HepG2 (cell line): ENCODE measurements around the gene SNX9. TPM values are rescaled to one million over a fixed set of nuclear protein-coding genes. Genes with fewer than 3 reads are reported as not detected.

Experiments
- ATAC-seq: fragments of 200-7000 bp; cut with Tn5 transposase; 3 replicates; pipeline ENCODE4 v1.9.1; 2020; ENCODE audit warnings: mild to moderate bottlenecking, moderate library complexity
- BruUV-seq: library from RNA; stranded (reverse); fragments of 400-500 nt; replicated peaks from 2 replicates; lab custom pipeline; 2021; lab: Mats Ljungman, UMichigan
- CTCF ChIA-PET: fragments of 300-600 bp; formaldehyde crosslinking; extraction: SDS; loops from one replicate; lab custom pipeline; 2021; ENCODE audit warnings: low total read pairs, inconsistent platforms, low intra/inter-chr PET ratio; lab: Yijun Ruan, JAX
- POLR2A ChIA-PET: fragments of 350-600 bp; sonication (Branson Sonifier 250); formaldehyde crosslinking; loops from one replicate; lab custom pipeline; 2020; ENCODE audit warnings: antibody characterized with exemption, inconsistent platforms; lab: Yijun Ruan, JAX
- DNase-seq: peaks from one replicate; pipeline ENCODE4 v3.0.0-alpha.2; 2015; ENCODE audit warnings: low spot score
- FAIRE-seq: peaks from 3 replicates; lab custom pipeline; 2011; peaks lifted over from hg19 to GRCh38; lab: Jason Lieb, UNC
- H2AFZ ChIP-seq: one replicate; pipeline ENCODE4 v1.6.1; 2011; ENCODE audit warnings: low read length, inconsistent platforms
- H3K27ac ChIP-seq: fragments of 300-600 bp; 3 replicates; pipeline ENCODE4 v1.8.0; 2011; ENCODE audit warnings: mixed run types, mild to moderate bottlenecking, mixed read lengths, low read length, inconsistent platforms; ENCODE audit not compliant: insufficient read depth; ENCODE audit errors: extremely low read length
- H3K27me3 ChIP-seq, 2 experiments: fragments of 200-600 bp in 1 of 2; 2 replicates in 1 of 2; 3 replicates in 1 of 2; pipeline versions ENCODE4 v1.6.0 to v1.8.0; 2011; ENCODE audit warnings: low read length in 2 of 2, mild to moderate bottlenecking in 2 of 2, moderate library complexity in 2 of 2, inconsistent platforms in 1 of 2; ENCODE audit not compliant: insufficient read depth in 2 of 2, control insufficient read depth in 1 of 2
- H3K36me3 ChIP-seq, 2 experiments: fragments of 200-600 bp in 1 of 2; replicated peaks in 1 of 2; 2 replicates in 1 of 2; 3 replicates in 1 of 2; pipeline versions ENCODE4 v1.5.1 to v1.8.0; 2011; ENCODE audit warnings: low read length in 2 of 2, inconsistent platforms in 1 of 2; ENCODE audit not compliant: insufficient read depth in 2 of 2, control insufficient read depth in 1 of 2
- H3K4me1 ChIP-seq: 2 replicates; pipeline ENCODE4 v1.5.1; 2012; ENCODE audit warnings: low read length, inconsistent platforms; ENCODE audit not compliant: insufficient read depth
- H3K4me2 ChIP-seq: 2 replicates; pipeline ENCODE4 v1.6.0; 2011; ENCODE audit warnings: low read depth, low read length, inconsistent platforms
- H3K4me3 ChIP-seq, 3 experiments: fragments of 200-600 bp in 1 of 3; sonication (generic), shearing (Covaris generic) in 1 of 3; replicated peaks in 1 of 3; 2 replicates each; pipeline ENCODE4 v1.5.1; 2011 to 2016; ENCODE audit warnings: low read length in 3 of 3, inconsistent platforms in 2 of 3, low read depth in 2 of 3, mild to moderate bottlenecking in 2 of 3, control low read depth in 1 of 3, mixed read lengths in 1 of 3; ENCODE audit not compliant: insufficient read depth in 1 of 3
- H3K79me2 ChIP-seq: one replicate; pipeline ENCODE4 v1.6.1; 2011; ENCODE audit warnings: low read length, inconsistent platforms; ENCODE audit not compliant: insufficient read depth
- H3K9ac ChIP-seq: 2 replicates; pipeline ENCODE4 v1.6.0; 2011; ENCODE audit warnings: mild to moderate bottlenecking, low read depth, low read length, inconsistent platforms; ENCODE audit not compliant: insufficient read depth
- H3K9me3 ChIP-seq: 2 replicates; pipeline ENCODE4 v1.5.1; 2012; ENCODE audit warnings: mild to moderate bottlenecking, low read length
- H4K20me1 ChIP-seq: 2 replicates; pipeline ENCODE4 v1.6.0; 2011; ENCODE audit warnings: inconsistent platforms, mild to moderate bottlenecking, low read length, moderate library complexity; ENCODE audit not compliant: insufficient read depth
- CEBPZ ChIP-seq: IDR thresholded peaks from 2 replicates; pipeline ENCODE4 v1.6.1; 2012; ENCODE audit warnings: low read length, improper control_type of control experiment
- HNF1A ChIP-seq, 2 experiments: sonication (generic) in 1 of 2; formaldehyde crosslinking in 1 of 2; IDR thresholded peaks; 2 replicates each; pipeline versions ENCODE4 v1.4.0 to v1.6.1; 2016 to 2020; ENCODE audit warnings: borderline replicate concordance in 1 of 2, low read depth in 1 of 2, mild to moderate bottlenecking in 1 of 2, missing genetic modification reagents in 1 of 2
- ISX ChIP-seq: sonication (generic); formaldehyde crosslinking; conservative IDR thresholded peaks from 2 replicates; pipeline ENCODE4 v1.5.0; 2020; ENCODE audit warnings: missing genetic modification reagents
- MIER3 ChIP-seq: IDR thresholded peaks from 2 replicates; pipeline ENCODE4 v1.6.1; 2016; ENCODE audit warnings: missing compliant biosample characterization, borderline replicate concordance
- SMARCE1 ChIP-seq: fragments of 450-650 bp; IDR thresholded peaks from 2 replicates; pipeline ENCODE4 v1.6.1; 2017; ENCODE audit warnings: borderline replicate concordance
- STAT5B ChIP-seq: sonication (generic); formaldehyde crosslinking; IDR thresholded peaks from 2 replicates; pipeline ENCODE4 v1.4.0; 2020; ENCODE audit warnings: missing genetic modification reagents
- ZNF292 ChIP-seq: sonication (generic); formaldehyde crosslinking; IDR thresholded peaks from 2 replicates; pipeline ENCODE4 v1.8.1; 2022; ENCODE audit warnings: mild to moderate bottlenecking, low read depth, missing genetic modification reagents, borderline replicate concordance
- ZNF546 ChIP-seq: sonication (generic); formaldehyde crosslinking; conservative IDR thresholded peaks from 2 replicates; pipeline ENCODE4 v1.8.1; 2023; ENCODE audit warnings: mild to moderate bottlenecking, missing genetic modification reagents
- ZNF614 ChIP-seq: IDR thresholded peaks from 2 replicates; pipeline ENCODE4 v1.6.1; 2018; ENCODE audit warnings: missing biosample characterization, missing genetic modification reagents, inconsistent platforms, borderline replicate concordance
- WGBS: methylation state at CpG from one replicate; pipeline ENCODE4 v1.1.6; 2017; ENCODE audit warnings: low lambda C conversion rate; 5-methylcytosine and 5-hydroxymethylcytosine counted together
- in situ Hi-C: cut with HindIII; loops from 2 replicates; pipeline ENCODE4 v1.10.0; 2017; ENCODE audit warnings: low pct_unique_long_range_greater_than_20kb; ENCODE audit not compliant: extremely low pct_ligation_motif_present
- intact Hi-C: fragments of 100-400 bp; cut with micrococcal nuclease; formaldehyde crosslinking; loops from one replicate; pipeline ENCODE4 v1.10.0; 2022; ENCODE audit not compliant: unreplicated experiment
- polyA plus RNA-seq, 8 experiments: library from polyadenylated mRNA; depleted of rRNA in 3 of 8; stranded (reverse) in 7 of 8; unstranded in 1 of 8; fragments of >200 nt; fragmentation: Illumina TruSeq in 4 of 8; extraction: Trizol in 4 of 8; gene quantifications; 2 replicates each; pipeline versions ENCODE4 v1.2.1 to v1.2.3, GENCODE V29; 2011 to 2016; ENCODE audit warnings: low read depth in 4 of 8, missing spikeins in 1 of 8, mixed read lengths in 1 of 8; ENCODE audit not compliant: insufficient read depth in 1 of 8
- total RNA-seq, 5 experiments: library from RNA; depleted of rRNA; stranded (reverse); fragments of >200 nt; fragmentation: Illumina TruSeq; extraction: Trizol; gene quantifications; 2 replicates each; pipeline ENCODE4 v1.2.3, GENCODE V29; 2016; ENCODE audit warnings: low read depth in 1 of 5
- TF ChIP-seq, protein P1 (sequence below): sonication (generic); formaldehyde crosslinking; IDR thresholded peaks from 2 replicates; pipeline ENCODE4 v1.8.1; 2023; ENCODE audit warnings: mild to moderate bottlenecking, missing genetic modification reagents
- TF ChIP-seq, protein P2 (sequence below): sonication (generic); formaldehyde crosslinking; IDR thresholded peaks from 2 replicates; pipeline ENCODE4 v1.5.0; 2020; ENCODE audit warnings: mild to moderate bottlenecking, missing genetic modification reagents, borderline replicate concordance

Gene SNX9
- total and polyA plus RNA-seq, 2 of the 13 experiments (the other 11 are each of a cell fraction or from before 2014, with no cell fraction given), result 21.9 to 36.0 TPM

- peaks cover 11% of the 10 kb centered on the region for H3K4me1 ChIP-seq
- H3K36me3 ChIP-seq, result peaks cover 20 to 59% of the 10 kb centered on the region in 2 experiments
- ATAC-seq, result no peak
- H2AFZ ChIP-seq, result no peak overlapping the region
- H3K79me2 ChIP-seq, result no peaks in the 10 kb centered on the region
- in situ Hi-C loops, result no loop called here
- no peak overlapping the region for H3K4me2 ChIP-seq
- H3K9ac ChIP-seq, result no peak overlapping the region
- ChIA-PET CTCF (no interaction called here), POLR2A (no interaction called here)
- intact Hi-C loops, result loop anchor here (10.0 kb wide), 1 partner anchor 215 kb away; no protein-coding TSS in a partner anchor
- no peak overlapping the region for H3K27ac ChIP-seq
- no peak overlapping the region for H3K4me3 ChIP-seq
- no peaks in the 10 kb centered on the region for H3K27me3 ChIP-seq
- no peak for DNase-seq
- H3K9me3 ChIP-seq, result no peaks in the 10 kb centered on the region
- BruUV-seq, result no TSS peak
- no peaks in the 10 kb centered on the region; the same call in 1 of the 2 replicates for H4K20me1 ChIP-seq
- 100% methylated on average over 2 of the region's 2 CpGs for WGBS
- no peak for FAIRE-seq
- TF ChIP-seq, protein P1, sequence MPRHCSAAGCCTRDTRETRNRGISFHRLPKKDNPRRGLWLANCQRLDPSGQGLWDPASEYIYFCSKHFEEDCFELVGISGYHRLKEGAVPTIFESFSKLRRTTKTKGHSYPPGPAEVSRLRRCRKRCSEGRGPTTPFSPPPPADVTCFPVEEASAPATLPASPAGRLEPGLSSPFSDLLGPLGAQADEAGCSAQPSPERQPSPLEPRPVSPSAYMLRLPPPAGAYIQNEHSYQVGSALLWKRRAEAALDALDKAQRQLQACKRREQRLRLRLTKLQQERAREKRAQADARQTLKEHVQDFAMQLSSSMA (CRISPR knock-in tag), result no peak
- TF ChIP-seq ZNF614 (CRISPR knock-in tag), result no peak
- TF ChIP-seq ISX, result no peak
- TF ChIP-seq MIER3, result no peak
- TF ChIP-seq ZNF546 (CRISPR knock-in tag), result no peak
- no peak for TF ChIP-seq CEBPZ
- TF ChIP-seq HNF1A (IDR thresholded peaks at IDR 0.05; ENCODE audit: low read depth), result no peak
- no peak for TF ChIP-seq HNF1A (CRISPR knock-in tag; IDR thresholded peaks at IDR 0.05; ENCODE audit: borderline replicate concordance)
- TF ChIP-seq, protein P2, sequence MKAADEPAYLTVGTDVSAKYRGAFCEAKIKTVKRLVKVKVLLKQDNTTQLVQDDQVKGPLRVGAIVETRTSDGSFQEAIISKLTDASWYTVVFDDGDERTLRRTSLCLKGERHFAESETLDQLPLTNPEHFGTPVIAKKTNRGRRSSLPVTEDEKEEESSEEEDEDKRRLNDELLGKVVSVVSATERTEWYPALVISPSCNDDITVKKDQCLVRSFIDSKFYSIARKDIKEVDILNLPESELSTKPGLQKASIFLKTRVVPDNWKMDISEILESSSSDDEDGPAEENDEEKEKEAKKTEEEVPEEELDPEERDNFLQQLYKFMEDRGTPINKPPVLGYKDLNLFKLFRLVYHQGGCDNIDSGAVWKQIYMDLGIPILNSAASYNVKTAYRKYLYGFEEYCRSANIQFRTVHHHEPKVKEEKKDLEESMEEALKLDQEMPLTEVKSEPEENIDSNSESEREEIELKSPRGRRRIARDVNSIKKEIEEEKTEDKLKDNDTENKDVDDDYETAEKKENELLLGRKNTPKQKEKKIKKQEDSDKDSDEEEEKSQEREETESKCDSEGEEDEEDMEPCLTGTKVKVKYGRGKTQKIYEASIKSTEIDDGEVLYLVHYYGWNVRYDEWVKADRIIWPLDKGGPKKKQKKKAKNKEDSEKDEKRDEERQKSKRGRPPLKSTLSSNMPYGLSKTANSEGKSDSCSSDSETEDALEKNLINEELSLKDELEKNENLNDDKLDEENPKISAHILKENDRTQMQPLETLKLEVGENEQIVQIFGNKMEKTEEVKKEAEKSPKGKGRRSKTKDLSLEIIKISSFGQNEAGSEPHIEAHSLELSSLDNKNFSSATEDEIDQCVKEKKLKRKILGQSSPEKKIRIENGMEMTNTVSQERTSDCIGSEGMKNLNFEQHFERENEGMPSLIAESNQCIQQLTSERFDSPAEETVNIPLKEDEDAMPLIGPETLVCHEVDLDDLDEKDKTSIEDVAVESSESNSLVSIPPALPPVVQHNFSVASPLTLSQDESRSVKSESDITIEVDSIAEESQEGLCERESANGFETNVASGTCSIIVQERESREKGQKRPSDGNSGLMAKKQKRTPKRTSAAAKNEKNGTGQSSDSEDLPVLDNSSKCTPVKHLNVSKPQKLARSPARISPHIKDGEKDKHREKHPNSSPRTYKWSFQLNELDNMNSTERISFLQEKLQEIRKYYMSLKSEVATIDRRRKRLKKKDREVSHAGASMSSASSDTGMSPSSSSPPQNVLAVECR (CRISPR knock-in tag), result no peak
- TF ChIP-seq STAT5B, result no peak
- no peak for TF ChIP-seq SMARCE1
- TF ChIP-seq ZNF292 (CRISPR knock-in tag), result no peak
Measured at GRCh38 chr6:157879873-157880254, 56.8 kb downstream of the SNX9 start.
